HEK293 (cell line): ENCODE measurements around the gene ITPKB.

Experiments
- CTCF ChIA-PET: fragments of 350-600 bp; formaldehyde crosslinking; extraction: SDS; loops from one replicate; lab custom pipeline; 2021; ENCODE audit warnings: antibody characterized with exemption; lab: Yijun Ruan, JAX
- POLR2A ChIA-PET: fragments of 300-600 bp; formaldehyde crosslinking; extraction: SDS; loops from one replicate; lab custom pipeline; 2020; ENCODE audit warnings: antibody characterized with exemption, inconsistent platforms; lab: Yijun Ruan, JAX
- H3K27ac ChIP-seq: fragments of 200-500 bp; sonication (Bioruptor generic); 2 replicates; pipeline ENCODE4 v1.5.1; 2014; ENCODE audit warnings: low read depth, low read length, control low read depth, inconsistent platforms; ENCODE audit errors: extremely low read depth
- H3K36me3 ChIP-seq, 2 experiments: fragments of 200-500 bp in 1 of 2; sonication (Bioruptor generic) in 1 of 2; 1 replicate in 1 of 2; 2 replicates in 1 of 2; pipeline ENCODE4 v1.5.1; 2014 to 2017; ENCODE audit warnings: inconsistent platforms in 2 of 2, low read length in 2 of 2; ENCODE audit not compliant: control insufficient read depth in 2 of 2, insufficient read depth in 1 of 2
- H3K4me1 ChIP-seq: fragments of 200-500 bp; sonication (Bioruptor generic); 2 replicates; pipeline ENCODE4 v1.5.1; 2014; ENCODE audit warnings: mild to moderate bottlenecking, low read length, inconsistent platforms; ENCODE audit not compliant: control insufficient read depth, insufficient read depth
- H3K4me3 ChIP-seq: 2 replicates; pipeline ENCODE4 v1.5.1; 2011; ENCODE audit warnings: low read depth, mild to moderate bottlenecking, control low read depth, low read length, moderate library complexity
- H3K9me3 ChIP-seq: fragments of 200-500 bp; sonication (Bioruptor generic); 2 replicates; pipeline ENCODE4 v1.5.1; 2014; ENCODE audit warnings: low read depth, low read length, inconsistent platforms; ENCODE audit not compliant: control insufficient read depth, insufficient read depth
- HOXC10 ChIP-seq: sonication (generic); formaldehyde crosslinking; IDR thresholded peaks from 2 replicates; pipeline ENCODE4 v1.8.1; 2023; ENCODE audit warnings: mild to moderate bottlenecking, missing genetic modification reagents
- OSR2 ChIP-seq: fragments of 450-650 bp; formaldehyde crosslinking; IDR thresholded peaks from 2 replicates; pipeline ENCODE4 v1.5.1; 2016; ENCODE audit warnings: missing biosample characterization, missing genetic modification characterization
- PRDM1 ChIP-seq: fragments of 450-650 bp; formaldehyde crosslinking; IDR thresholded peaks from 2 replicates; pipeline ENCODE4; 2016; ENCODE audit warnings: missing biosample characterization, missing genetic modification characterization
- SCRT2 ChIP-seq: fragments of 450-650 bp; formaldehyde crosslinking; IDR thresholded peaks from 2 replicates; pipeline ENCODE4 v1.5.1; 2016; ENCODE audit warnings: missing biosample characterization, missing genetic modification characterization
- ZBTB8A ChIP-seq: fragments of 450-650 bp; formaldehyde crosslinking; IDR thresholded peaks from 2 replicates; pipeline ENCODE4 v1.5.1; 2016; ENCODE audit warnings: missing biosample characterization, missing genetic modification characterization
- ZFHX2 ChIP-seq: fragments of 450-650 bp; formaldehyde crosslinking; conservative IDR thresholded peaks from 2 replicates; pipeline ENCODE4 v1.5.1; 2016; ENCODE audit warnings: missing biosample characterization, missing genetic modification characterization
- ZFP3 ChIP-seq: fragments of 450-650 bp; formaldehyde crosslinking; IDR thresholded peaks from 2 replicates; pipeline ENCODE4 v1.5.1; 2016; ENCODE audit warnings: low read depth, missing biosample characterization, missing genetic modification characterization
- ZNF138 ChIP-seq: fragments of 450-650 bp; formaldehyde crosslinking; IDR thresholded peaks from 2 replicates; pipeline ENCODE4 v1.5.1; 2016; ENCODE audit warnings: missing biosample characterization, missing genetic modification characterization, borderline replicate concordance
- ZNF146 ChIP-seq: fragments of 450-650 bp; formaldehyde crosslinking; IDR thresholded peaks from 2 replicates; pipeline ENCODE4 v1.5.1; 2016; ENCODE audit warnings: missing biosample characterization, missing genetic modification characterization
- ZNF16 ChIP-seq: fragments of 450-650 bp; formaldehyde crosslinking; IDR thresholded peaks from 2 replicates; pipeline ENCODE4 v1.5.1; 2016; ENCODE audit warnings: low read depth, missing biosample characterization, missing genetic modification characterization
- ZNF175 ChIP-seq: fragments of 450-650 bp; formaldehyde crosslinking; IDR thresholded peaks from 2 replicates; pipeline ENCODE4 v1.5.1; 2016; ENCODE audit warnings: missing biosample characterization, missing genetic modification characterization
- ZNF184 ChIP-seq: fragments of 450-650 bp; IDR thresholded peaks from 2 replicates; pipeline ENCODE4 v1.5.1; 2018; ENCODE audit warnings: missing biosample characterization, mild to moderate bottlenecking, missing genetic modification characterization
- ZNF2 ChIP-seq: fragments of 450-650 bp; formaldehyde crosslinking; IDR thresholded peaks from 2 replicates; pipeline ENCODE4 v1.5.1; 2016; ENCODE audit warnings: missing biosample characterization, missing genetic modification characterization
- ZNF214 ChIP-seq: fragments of 450-650 bp; formaldehyde crosslinking; IDR thresholded peaks from 2 replicates; pipeline ENCODE4 v1.5.1; 2017; ENCODE audit warnings: missing biosample characterization, mild to moderate bottlenecking, missing genetic modification characterization, borderline replicate concordance
- ZNF37A ChIP-seq: fragments of 450-650 bp; IDR thresholded peaks from 2 replicates; pipeline ENCODE4 v1.5.1; 2018; ENCODE audit warnings: missing biosample characterization, missing genetic modification characterization
- ZNF404 ChIP-seq: fragments of 450-650 bp; formaldehyde crosslinking; IDR thresholded peaks from 2 replicates; pipeline ENCODE4 v1.5.1; 2017; ENCODE audit warnings: missing biosample characterization, missing genetic modification characterization
- ZNF473 ChIP-seq: fragments of 450-650 bp; formaldehyde crosslinking; IDR thresholded peaks from 2 replicates; pipeline ENCODE4 v1.5.1; 2017; ENCODE audit warnings: missing biosample characterization, missing genetic modification characterization
- ZNF549 ChIP-seq: fragments of 450-650 bp; IDR thresholded peaks from 2 replicates; pipeline ENCODE4 v1.5.1; 2018; ENCODE audit warnings: missing biosample characterization, missing genetic modification characterization, mild to moderate bottlenecking, inconsistent platforms, moderate library complexity
- ZNF555 ChIP-seq: fragments of 450-650 bp; formaldehyde crosslinking; conservative IDR thresholded peaks from 2 replicates; pipeline ENCODE4 v1.5.1; 2017; ENCODE audit warnings: missing biosample characterization, mild to moderate bottlenecking, missing genetic modification characterization, inconsistent platforms
- ZNF560 ChIP-seq: fragments of 450-650 bp; formaldehyde crosslinking; IDR thresholded peaks from 2 replicates; pipeline ENCODE4 v1.5.1; 2017; ENCODE audit warnings: missing biosample characterization, missing genetic modification characterization, borderline replicate concordance
- ZNF585B ChIP-seq: fragments of 450-650 bp; formaldehyde crosslinking; IDR thresholded peaks from 2 replicates; pipeline ENCODE4 v1.5.1; 2016; ENCODE audit warnings: missing biosample characterization, missing genetic modification characterization
- ZNF626 ChIP-seq: fragments of 450-650 bp; sonication (Bioruptor Pico); formaldehyde crosslinking; IDR thresholded peaks from 2 replicates; pipeline ENCODE4 v1.5.1; 2018; ENCODE audit warnings: missing biosample characterization, missing genetic modification characterization, inconsistent platforms
- TF ChIP-seq, protein P1 (sequence below): fragments of 450-650 bp; formaldehyde crosslinking; IDR thresholded peaks from 2 replicates; pipeline ENCODE4 v1.5.1; 2016; ENCODE audit warnings: missing biosample characterization, missing genetic modification characterization
- TF ChIP-seq, protein P2 (sequence below): fragments of 450-650 bp; formaldehyde crosslinking; IDR thresholded peaks from 2 replicates; pipeline ENCODE4 v1.5.1; 2016; ENCODE audit warnings: missing biosample characterization, missing genetic modification characterization

ITPKB gene

DNA sequence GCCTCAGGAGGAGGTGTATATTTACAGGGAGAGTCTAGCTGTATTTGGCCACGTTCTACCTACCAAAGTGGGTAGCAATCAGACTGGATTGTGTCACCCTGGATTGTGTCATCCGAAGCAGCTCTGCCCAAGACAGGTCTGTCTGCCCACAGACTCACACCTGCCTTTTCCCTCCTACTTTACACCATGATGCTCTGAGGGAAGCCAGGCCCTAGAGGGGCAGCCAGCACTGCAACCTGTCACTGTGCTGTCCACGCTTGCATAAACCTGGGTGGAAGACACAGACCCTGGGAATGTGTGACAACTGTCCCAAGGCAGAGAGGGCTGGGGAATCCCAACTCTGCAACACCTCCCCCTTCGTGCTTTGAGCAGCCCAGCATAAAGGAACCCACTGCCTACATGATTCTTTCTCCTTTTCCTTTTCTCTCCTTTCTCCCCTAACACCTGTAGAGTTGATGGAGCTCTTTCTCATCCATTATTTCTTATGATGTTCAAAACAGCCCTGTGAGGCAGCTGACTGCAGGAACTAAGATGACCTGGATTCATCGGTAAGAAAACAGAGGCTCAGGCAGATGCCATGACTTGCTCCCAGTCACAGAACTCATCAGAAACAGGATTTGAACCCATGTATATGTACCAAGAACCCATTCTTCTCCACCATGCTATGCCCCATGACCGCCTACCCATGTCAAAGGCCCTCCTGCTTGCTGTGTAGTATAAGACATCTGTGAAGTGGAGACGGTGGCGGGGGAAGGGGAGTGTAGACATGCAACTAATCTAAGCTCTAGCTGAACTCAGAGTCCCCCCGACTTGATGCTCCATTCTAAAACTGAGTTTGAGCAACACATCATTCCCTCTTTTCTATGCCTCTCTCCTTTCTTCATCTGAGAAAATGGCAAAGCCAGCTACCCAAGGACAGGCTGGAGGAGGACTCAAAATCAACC lies 55.9 kb downstream of the ITPKB start:
- no peak overlapping the region for H3K4me3 ChIP-seq
- H3K27ac ChIP-seq = no peak overlapping the region
- no peaks in the 10 kb centered on the region for H3K36me3 ChIP-seq
- TF ChIP-seq ZNF555 (tag by site-specific recombination) (no peak), SCRT2 (tag by site-specific recombination) (peak; percentile 56), ZFHX2 (tag by site-specific recombination) (peak; percentile 22; the same call in 1 of the 2 replicates), ZNF626 (no peak)
- no peaks in the 10 kb centered on the region for H3K9me3 ChIP-seq
- peaks cover 8% of the 10 kb centered on the region for H3K4me1 ChIP-seq
- POLR2A ChIA-PET = interaction anchor here (0.6 kb wide), 1 partner anchor 69 kb away, joined by 3 read pairs; no protein-coding TSS in a partner anchor
- CTCF ChIA-PET = interaction anchor here (0.5 to 1.1 kb wide), 5 partner anchors 14 to 136 kb away, joined by 3 to 4 read pairs (median 3); no protein-coding TSS in a partner anchor

DNA sequence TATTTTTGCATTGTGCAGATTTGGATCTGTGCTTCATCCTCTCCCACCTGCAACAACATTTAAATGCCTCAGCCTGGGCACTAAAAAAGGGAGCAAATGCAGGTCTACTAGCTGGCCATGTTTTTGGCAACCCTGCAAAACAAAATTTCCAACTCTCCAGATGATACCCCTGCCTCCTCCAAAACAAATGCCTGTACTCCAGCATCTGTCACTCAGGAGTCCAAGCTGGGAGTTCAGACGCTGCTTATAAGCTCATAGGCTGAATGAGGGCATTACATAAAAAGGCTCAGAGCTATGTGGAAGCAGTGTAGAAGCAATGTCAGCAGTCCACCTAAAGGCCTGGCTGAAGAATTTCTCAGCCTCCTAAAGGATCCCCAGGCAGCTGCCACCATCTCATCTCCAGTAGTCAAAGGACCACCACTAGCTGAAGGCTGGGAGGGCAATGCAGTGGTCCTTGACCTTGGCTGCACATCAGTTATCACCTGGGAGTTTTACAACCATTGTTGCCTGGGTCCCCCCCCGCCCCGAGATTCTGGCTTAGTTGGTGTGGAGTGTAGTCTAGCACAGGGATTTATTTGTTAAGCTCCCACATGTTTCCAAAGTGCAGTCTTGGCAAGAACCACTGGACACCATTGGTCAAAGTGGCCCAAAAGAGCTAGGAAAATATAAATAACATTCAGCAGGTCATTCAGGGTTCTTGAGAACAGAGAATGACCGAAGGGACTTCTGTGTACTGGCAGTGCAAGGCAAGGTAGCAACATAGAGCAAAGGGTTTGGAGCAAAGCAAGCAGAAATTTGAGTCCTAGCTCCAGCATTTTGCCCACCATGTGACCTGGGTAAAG lies 57.2 kb downstream of the ITPKB start:
- Histone ChIP-seq H3K36me3 (no peaks in the 10 kb centered on the region), H3K9me3 (no peaks in the 10 kb centered on the region), H3K4me1 (peaks cover 8% of the 10 kb centered on the region), H3K27ac (no peak overlapping the region), H3K4me3 (no peak overlapping the region)
- ChIA-PET POLR2A (interaction anchor here (0.6 kb wide), 1 partner anchor 70 kb away, joined by 3 read pairs; no protein-coding TSS in a partner anchor), CTCF (interaction anchor here (0.7 to 1.1 kb wide), 3 partner anchors 48 to 1795 kb away, joined by 3 read pairs; no protein-coding TSS in a partner anchor)
- TF ChIP-seq ZNF16 (tag by site-specific recombination) = no peak
- TF ChIP-seq, protein P1, sequence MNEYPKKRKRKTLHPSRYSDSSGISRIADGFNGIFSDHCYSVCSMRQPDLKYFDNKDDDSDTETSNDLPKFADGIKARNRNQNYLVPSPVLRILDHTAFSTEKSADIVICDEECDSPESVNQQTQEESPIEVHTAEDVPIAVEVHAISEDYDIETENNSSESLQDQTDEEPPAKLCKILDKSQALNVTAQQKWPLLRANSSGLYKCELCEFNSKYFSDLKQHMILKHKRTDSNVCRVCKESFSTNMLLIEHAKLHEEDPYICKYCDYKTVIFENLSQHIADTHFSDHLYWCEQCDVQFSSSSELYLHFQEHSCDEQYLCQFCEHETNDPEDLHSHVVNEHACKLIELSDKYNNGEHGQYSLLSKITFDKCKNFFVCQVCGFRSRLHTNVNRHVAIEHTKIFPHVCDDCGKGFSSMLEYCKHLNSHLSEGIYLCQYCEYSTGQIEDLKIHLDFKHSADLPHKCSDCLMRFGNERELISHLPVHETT = no peak
- no peak for TF ChIP-seq ZNF37A (tag by site-specific recombination)
- TF ChIP-seq ZNF175 = no peak
- no peak for TF ChIP-seq ZNF404 (tag by site-specific recombination)
- TF ChIP-seq ZNF585B = no peak
- TF ChIP-seq OSR2 = no peak
- TF ChIP-seq ZNF138 (tag by site-specific recombination) = no peak
- no peak for TF ChIP-seq ZNF560 (tag by site-specific recombination)
- no peak for TF ChIP-seq ZFP3 (tag by site-specific recombination)
- TF ChIP-seq ZNF549 (tag by site-specific recombination) = no peak
- no peak for TF ChIP-seq ZNF146 (tag by site-specific recombination)
- no peak for TF ChIP-seq ZNF184 (tag by site-specific recombination)
- no peak for TF ChIP-seq ZNF473
- TF ChIP-seq, protein P2, sequence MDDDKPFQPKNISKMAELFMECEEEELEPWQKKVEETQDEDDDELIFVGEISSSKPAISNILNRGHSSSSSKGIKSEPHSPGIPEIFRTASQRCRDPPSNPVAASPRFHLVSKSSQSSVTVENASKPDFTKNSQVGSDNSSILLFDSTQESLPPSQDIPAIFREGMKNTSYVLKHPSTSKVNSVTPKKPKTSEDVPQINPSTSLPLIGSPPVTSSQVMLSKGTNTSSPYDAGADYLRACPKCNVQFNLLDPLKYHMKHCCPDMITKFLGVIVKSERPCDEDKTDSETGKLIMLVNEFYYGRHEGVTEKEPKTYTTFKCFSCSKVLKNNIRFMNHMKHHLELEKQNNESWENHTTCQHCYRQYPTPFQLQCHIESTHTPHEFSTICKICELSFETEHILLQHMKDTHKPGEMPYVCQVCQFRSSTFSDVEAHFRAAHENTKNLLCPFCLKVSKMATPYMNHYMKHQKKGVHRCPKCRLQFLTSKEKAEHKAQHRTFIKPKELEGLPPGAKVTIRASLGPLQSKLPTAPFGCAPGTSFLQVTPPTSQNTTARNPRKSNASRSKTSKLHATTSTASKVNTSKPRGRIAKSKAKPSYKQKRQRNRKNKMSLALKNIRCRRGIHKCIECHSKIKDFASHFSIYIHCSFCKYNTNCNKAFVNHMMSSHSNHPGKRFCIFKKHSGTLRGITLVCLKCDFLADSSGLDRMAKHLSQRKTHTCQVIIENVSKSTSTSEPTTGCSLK (tag by site-specific recombination) = no peak
- TF ChIP-seq PRDM1 (tag by site-specific recombination) = no peak
- TF ChIP-seq ZNF2 (tag by site-specific recombination) = no peak
- TF ChIP-seq HOXC10 = no peak
- TF ChIP-seq ZBTB8A (tag by site-specific recombination) = no peak
- no peak for TF ChIP-seq ZNF214 (tag by site-specific recombination)
